Fibroblast of villous mesenchyme (primary cell): ENCODE measurements around the gene TPRX1. TPM values are rescaled to one million over a fixed set of nuclear protein-coding genes. Genes with fewer than 3 reads are reported as not detected.
"Not testable (repeated sequence)": the region's sequence is repeated elsewhere in the genome, so short reads cannot be mapped to it uniquely, and the experiment has no call there.

Experiments
- DNase-seq: peaks from one replicate; pipeline ENCODE4 v3.0.0-alpha.2; 2010; ENCODE audit warnings: low read depth
- H3K4me3 ChIP-seq: 2 replicates; pipeline ENCODE4 v1.5.1; 2011; ENCODE audit warnings: low read depth, mild to moderate bottlenecking, low read length
- total RNA-seq: library from RNA; depleted of rRNA; stranded (reverse); fragments of >200 nt; gene quantifications from 2 replicates; pipeline ENCODE4 v1.2.3, GENCODE V29; 2012
- TF ChIP-seq, protein P1 (sequence below): IDR thresholded peaks from 2 replicates; pipeline ENCODE4 v1.5.1; 2012; ENCODE audit warnings: low read depth, mild to moderate bottlenecking, low read length; ENCODE audit not compliant: insufficient read depth

TPRX1 gene
- total RNA-seq, 1 donor, result not detected

DNA sequence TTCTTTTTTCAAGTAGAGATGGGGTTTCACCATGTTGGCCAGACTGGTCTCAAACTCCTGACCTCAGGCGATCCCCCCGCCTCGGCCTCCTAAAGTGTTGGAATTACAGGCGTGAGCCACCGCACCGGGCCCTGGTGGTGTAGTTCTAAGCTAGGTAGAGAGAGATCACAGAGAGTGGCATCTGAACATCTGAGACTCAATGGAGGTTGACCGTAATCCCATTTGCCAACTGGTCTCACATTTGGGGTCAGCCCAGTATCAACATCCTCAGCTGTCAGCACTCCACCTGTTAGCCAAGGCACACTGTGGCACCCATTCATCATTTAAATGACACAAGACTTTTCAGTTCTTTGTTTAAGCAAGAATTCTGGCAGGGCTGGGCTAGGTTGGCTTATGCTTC is 17.8 kb downstream of the TPRX1 start:
- no peak overlapping the region for H3K4me3 ChIP-seq
- DNase-seq, result no peak
- TF ChIP-seq, protein P1, sequence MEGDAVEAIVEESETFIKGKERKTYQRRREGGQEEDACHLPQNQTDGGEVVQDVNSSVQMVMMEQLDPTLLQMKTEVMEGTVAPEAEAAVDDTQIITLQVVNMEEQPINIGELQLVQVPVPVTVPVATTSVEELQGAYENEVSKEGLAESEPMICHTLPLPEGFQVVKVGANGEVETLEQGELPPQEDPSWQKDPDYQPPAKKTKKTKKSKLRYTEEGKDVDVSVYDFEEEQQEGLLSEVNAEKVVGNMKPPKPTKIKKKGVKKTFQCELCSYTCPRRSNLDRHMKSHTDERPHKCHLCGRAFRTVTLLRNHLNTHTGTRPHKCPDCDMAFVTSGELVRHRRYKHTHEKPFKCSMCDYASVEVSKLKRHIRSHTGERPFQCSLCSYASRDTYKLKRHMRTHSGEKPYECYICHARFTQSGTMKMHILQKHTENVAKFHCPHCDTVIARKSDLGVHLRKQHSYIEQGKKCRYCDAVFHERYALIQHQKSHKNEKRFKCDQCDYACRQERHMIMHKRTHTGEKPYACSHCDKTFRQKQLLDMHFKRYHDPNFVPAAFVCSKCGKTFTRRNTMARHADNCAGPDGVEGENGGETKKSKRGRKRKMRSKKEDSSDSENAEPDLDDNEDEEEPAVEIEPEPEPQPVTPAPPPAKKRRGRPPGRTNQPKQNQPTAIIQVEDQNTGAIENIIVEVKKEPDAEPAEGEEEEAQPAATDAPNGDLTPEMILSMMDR, result no peak

DNA sequence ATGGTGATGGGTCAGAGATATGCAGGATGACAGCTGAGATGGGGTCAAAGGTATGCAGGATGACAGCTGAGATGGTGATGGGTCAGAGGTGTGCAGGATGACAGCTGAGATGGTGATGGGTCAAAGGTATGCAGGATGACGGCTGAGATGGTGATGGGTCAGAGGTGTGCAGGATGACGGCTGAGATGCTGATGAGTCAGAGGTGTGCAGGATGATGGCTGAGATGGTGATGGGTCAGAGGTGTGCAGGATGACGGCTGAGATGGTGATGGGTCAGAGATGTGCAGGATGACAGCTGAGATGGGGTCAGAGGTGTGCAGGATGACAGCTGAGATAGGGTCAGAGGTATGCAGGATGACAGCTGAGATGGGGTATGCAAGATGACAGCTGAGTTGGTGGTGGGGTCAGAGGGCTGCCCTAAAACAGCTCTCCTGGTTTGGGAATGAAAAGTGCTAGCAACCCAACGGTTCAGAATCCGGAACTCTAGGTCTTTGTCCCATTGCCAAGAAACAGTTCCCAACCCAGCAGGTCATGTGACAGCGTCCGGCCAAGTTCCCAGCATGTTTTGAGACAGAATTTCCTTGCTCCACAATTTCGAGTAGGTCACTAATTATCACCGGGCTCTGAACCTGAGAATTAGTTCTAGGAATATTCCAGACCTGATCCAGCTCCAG is 22.6 kb downstream of the TPRX1 start:
- DNase-seq, result peak; percentile 30
- TF ChIP-seq, protein P1, result no peak
- no peak overlapping the region for H3K4me3 ChIP-seq

DNA sequence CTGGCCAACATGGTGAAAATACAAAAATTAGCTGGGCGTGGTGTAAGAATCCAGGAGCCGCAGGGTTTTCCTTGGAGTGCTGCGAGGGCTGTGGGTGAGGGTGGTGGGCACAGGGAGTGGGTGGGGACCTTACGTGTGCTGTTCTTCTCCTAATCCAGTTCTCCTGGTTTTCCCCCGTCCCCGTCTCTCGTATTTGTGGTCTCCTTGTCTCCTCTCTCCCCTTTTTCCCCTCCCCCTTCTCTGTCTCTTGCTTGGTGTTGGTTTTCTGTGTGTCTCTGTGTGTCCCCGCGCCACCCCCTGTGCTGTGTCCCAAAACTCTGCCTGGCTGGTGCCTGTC is 24.2 kb downstream of the TPRX1 start:
- TF ChIP-seq, protein P1, result no peak
- no peak for DNase-seq
- peak overlapping the region; percentile 94 for H3K4me3 ChIP-seq

DNA sequence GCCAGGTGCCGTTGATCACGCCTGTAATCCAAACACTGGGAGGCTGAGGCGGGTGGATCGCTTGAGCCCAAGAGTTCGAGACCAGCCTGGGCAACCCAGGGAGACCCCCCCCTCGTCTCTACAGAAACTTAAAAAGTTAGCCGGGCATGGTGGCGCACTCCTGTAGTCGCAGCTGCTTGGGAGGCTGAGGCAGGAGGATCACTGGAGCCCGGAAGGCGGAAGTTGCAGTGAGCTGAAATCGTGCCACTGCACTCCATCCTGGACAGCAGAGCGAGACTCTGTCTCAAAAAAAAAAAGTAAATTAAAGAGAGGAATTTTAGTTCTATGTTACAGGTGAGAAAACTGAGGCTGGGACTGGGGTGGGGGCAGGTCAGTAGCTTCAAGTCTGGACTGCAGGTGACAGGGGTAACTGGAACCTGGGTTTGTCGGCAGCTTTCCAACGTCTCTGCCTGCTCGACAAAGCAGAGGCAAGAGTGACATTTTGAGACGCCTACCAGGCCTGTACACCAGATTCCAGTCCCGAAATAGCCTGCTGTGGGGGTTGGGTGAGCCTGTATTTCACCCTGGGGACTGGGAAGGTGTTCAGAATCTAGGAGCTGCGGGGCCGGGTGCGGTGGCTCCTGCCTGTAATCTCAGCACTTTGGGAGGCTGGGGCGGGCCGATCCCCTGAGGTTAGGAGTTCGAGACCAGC is 24.7 kb downstream of the TPRX1 start:
- peak overlapping the region; percentile 94 for H3K4me3 ChIP-seq
- peak; percentile 22 for DNase-seq
- TF ChIP-seq, protein P1, result no peak

DNA sequence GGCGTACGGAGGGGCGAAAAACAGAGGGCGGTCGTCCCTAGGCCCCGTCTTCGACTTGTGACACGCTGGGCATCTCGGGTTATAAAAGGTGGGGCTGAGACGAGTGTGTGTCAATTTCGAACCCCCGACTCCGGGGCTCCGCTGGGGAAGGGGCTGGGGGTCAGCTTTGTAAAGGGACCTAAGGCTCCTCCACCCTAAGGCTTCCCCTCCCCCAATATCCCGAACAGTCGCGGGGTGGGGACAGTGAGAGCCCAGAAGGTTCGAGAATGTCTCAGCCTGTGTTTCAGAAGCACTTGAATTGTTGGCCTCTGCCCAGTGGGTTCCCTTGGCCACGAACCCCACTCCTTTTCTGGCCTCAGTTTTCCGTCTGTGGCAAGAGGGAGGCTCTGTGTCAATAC is 25.4 kb downstream of the TPRX1 start:
- DNase-seq, result peak; percentile 20
- peak overlapping the region; percentile 94 for H3K4me3 ChIP-seq
- TF ChIP-seq, protein P1, result no peak

DNA sequence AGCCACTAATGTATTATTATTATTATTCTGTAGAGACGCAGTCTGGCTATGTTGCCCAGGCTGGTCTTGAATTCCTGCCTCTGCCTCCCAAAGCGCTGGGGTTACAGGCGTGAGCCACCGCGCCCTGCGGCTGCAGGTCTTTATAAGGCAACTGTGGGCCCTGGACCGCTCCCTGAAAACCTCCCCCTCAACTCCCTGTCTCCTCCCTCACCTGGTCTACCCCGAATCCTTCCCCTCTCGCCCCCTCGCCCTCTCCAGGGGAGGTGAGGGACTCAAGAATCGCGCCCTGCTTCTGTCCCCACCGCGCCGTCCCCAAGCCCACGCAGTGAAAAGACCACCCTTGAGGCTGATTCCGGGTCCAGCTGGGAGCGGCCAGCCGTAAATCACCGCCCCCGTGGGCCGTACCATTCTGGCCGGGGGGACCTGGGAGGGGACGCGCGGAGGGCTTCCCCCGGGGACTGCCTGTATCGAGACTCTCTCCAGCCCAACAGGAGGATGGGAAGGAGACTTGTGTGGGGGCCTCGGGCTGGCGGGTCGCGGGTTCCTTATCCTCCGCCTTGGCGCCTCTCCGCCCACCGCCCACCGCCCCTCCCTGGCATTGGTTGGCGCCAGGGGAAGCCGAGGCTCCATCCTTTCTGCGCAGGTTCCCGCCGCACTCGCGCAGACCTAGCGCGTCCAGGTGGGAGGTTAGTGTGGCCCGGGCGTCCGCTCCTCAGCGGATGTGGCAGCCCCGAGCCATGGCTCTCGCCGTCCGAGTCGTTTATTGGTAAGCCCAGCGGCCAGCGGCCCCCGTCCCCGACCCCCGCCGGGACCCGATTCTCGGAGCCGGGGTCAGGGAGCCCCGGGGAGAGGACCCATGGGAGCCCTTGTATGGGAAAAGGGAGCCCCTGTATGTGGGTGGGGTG is 26.1 kb downstream of the TPRX1 start, which contains the start of gene SELENOW:
TSS of gene SELENOW (plus strand) at position 655 of the 905 bp plus-strand sequence. CDS start at position 738, 83 bp downstream.
- TF ChIP-seq, protein P1, result no peak
- peak within 1 kb of the TSS; percentile 94 for H3K4me3 ChIP-seq
- peak; percentile 64 for DNase-seq

DNA sequence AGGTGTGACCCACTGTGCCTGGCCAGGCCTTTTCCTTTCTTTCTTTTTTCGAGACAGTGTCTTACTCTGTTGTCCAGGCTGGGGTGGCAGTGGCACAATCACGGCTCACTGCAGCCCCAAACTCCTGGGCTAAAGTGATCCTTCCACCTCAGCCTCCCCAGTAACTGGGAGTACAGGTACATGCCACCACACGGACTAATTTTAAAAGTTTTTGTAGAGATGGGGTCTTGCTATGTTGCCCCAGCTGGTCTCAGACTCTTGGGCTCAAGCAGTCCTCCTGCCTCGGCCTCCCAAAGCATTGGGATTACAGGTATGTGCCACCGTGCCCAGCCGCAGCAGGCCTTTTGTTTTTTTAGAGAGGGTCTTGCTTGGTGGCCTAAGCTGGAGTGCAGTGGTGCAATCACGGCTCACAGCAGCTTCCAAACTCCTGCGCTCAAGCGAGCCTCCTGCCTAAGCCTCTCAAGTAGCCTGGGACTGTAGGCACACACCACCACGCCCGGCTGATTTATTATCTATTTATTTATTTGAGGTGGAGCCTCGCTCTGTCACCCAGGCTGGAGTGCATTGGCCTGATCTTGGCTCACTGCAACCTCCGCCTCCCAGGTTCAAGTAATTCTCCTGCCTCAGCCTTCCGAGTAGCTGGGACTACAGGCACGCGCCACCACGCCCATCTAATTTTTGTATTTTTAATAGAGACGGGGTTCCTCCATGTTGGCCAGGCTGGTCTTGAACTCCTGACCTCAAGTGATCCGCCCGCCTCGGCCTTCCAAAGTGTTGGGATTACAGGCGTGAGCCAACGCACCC is 26.9 kb downstream of the TPRX1 start:
- peak overlapping the region; percentile 94 for H3K4me3 ChIP-seq

More for the DNA sequence above, 26.9 kb downstream of the TPRX1 start:
- not testable (repeated sequence) for DNase-seq
